GM21825 (cell line): ENCODE measurements around the gene MROH8.

ENCODE experiments used
- ATAC-seq: cut with Tn5 transposase; IDR thresholded peaks from one replicate; pipeline ENCODE4 v1.9.1; 2021; ENCODE audit warnings: mild to moderate bottlenecking, moderate library complexity; ENCODE audit not compliant: unreplicated experiment

The MROH8 gene

DNA sequence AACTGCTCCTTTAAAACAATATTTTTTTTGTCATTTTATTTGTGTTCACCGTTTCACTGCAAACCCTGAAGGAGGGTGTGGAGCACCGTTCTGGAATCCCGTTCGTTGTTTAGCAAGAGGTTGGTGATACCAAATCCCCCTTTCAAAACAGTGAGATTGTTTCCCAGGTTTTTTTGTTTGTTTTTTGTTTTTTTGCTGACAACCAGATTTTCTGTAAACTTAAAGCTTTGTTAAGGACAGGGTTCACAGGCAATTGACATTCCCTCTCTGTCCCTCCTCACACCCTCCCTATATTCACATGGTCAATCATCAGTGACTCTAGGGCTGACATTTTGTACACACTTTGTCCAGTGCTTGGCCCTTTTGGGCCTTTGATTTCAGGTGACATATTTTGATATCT, 21.0 kb upstream of the MROH8 start:
- ATAC-seq: no peak

DNA sequence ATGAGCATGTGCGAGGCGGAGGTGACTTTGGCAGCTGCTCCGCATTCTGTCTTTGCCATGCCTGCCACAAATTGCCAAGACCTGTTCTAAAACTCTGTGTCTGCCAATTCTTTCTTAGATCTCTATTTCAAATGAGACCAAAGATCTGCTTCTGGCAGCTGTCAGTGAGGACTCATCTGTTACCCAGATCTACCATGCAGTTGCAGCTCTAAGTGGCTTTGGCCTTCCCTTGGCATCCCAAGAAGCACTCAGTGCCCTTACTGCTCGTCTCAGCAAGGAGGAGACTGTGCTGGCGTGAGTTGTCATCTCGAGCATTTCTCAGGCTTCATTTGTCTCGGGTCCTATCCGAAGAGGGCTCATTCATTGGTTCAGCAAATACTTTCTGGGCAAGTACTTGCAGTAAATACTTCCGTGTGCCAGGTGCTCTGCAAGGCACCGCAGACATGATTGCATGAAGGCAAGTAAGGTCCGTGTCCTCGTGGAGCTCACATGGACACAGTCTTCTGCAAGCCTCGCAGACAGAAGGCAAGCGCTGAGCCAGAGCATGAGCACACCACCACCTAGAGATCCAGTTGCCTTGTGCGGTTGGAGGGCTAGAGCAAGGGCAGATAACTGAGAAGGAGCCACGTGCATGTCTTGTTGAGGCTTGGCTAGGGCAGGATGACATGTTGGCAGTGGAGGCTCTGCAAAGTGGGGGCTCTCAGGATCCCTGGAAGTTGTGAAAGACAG, 19.7 kb upstream of the MROH8 start:
- no peak for ATAC-seq

DNA sequence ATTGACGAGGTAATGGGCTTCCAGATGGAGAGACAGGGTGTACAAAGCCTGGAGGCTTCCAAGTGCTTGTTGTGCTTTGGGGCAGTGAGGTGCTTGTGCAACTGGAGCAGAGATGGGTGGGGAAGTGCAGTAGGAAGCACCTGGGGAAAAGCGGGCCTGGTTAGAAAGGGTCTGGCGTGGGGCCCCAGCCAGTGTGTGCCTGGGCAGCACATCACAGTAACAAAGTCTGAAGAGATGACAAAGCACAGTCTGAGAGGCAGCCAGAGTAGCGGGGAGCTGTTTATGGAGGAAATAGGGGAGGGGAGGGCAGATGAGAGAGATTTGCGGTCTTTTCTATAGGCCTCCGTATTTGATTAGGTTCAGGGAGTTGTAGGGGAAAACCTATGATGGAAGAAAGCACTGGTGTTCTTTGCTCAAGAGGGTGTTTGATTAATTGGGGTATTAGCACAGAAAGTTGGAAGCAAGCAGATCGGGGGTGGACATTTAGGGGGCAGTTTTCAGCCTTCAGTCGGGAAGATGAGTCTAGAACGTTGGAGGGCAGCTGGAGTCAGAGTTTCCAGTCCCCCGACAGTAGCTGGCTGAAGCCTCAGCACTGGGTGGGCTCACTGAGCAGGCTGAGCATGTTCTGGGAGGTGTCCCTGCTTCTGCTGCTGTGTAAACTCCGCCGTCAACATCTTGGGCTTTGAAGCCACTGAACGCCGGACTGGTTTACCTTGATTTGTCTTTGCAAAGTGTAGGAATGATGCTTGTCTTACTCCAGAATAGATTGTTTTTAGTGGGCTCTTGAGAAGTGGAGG, 15.5 kb upstream of the MROH8 start:
- ATAC-seq: no peak

DNA sequence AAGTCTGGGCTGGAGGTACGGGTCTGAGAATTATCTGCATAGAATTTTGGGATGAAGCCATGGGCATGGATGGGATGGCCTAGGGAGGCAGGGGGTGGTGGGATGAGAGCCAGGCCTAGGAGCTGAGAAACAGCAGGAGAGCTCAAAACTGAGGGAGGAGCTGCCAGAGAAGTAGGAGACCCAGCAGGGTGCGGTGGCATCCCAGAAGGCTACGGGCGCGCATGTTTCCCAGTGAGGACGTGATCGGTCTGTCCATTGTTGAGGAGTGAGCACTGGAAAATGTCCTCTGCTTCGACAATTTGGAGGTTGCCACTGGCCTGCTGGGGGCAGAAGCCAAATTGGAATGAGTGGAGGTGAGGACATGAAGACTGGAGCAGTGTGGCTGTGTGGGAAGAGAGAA, 14.5 kb upstream of the MROH8 start:
- ATAC-seq: no peak

DNA sequence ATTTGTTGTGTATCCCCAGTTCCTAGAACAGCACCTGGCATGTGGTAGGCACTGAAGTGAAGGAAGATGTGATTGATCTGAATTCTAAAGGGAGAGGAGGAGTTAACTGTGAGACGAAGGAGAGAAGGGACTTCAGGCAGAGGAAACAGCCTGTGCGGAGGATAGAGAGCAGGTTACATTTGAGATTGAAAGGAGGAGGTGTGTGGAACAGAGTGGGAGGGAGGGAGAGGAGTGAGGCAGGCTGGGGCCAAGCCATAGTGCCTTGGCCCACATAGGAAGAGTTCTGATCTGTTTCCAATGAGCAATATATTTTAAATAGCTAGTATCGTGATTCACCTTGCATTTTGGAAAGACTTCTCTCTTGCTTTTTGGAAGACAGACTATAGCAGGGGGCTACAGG, 13.9 kb upstream of the MROH8 start:
- ATAC-seq: no peak

DNA sequence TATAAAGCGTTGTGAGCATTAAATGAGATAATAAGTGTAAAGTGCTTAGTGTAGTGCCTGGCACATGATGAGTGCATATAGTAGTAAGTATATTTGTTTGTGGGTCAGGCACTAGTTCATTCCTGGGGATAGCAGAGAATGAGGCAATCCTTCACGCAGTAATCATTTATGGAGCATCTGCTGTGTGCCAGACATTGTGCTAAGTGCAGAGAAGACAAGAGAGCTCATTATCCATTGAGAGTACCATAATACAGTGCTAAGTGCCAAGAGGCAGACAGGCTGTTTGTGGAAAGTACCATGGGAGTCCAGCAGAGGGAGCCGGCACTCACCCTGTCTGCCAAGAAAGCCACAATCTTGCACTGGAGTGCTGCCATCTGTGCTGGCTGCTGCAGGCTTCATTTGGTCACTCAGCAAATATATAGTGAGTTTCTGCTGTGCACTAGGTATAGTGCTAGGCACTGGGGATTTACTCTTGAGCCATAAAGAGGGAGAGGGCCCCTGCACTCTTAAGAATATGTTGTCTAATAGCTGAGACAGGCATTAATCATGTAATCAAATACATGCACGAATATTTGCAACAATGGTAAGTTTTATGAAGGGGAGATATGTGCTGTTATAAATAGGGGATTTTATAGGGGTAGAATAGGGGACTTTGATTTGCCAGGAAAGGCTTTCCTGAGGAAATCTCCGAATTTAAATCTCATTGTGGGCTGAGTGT, 12.9 kb upstream of the MROH8 start:
- ATAC-seq: no peak

DNA sequence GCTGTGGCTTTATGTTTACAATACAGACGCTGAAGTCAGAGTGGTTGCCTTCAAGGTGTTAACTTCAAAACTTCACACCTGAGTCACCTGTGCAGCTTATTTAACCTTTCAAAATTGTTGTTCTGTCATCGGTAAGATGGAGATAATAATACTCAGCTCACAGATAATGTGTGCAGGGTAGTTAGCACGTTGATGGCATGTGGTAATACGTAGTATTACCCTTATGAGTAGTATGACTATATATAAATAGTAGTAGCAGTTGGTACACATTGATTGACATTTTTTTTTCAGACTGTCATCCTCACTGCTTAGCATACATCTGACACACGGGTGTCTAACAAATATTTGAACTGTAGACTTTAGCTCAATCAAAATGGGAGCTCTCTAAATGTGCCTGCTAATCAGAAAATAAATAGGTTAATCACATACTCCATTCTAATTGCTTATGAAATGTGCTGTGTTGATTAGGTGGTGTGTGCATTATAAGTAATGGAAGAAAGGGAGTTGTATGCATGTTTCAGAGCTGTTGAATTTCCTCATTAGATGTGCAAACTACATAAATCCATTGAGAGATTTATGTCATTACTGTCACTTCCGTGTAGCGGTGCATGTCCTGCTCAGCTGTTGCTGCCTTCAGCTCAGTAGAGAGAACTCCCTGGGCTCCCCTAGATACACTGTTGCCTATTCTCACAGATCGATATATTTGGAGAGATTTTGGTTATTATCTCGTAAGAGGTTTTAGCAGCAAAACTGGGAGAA, 11.2 kb upstream of the MROH8 start:
- no peak for ATAC-seq

DNA sequence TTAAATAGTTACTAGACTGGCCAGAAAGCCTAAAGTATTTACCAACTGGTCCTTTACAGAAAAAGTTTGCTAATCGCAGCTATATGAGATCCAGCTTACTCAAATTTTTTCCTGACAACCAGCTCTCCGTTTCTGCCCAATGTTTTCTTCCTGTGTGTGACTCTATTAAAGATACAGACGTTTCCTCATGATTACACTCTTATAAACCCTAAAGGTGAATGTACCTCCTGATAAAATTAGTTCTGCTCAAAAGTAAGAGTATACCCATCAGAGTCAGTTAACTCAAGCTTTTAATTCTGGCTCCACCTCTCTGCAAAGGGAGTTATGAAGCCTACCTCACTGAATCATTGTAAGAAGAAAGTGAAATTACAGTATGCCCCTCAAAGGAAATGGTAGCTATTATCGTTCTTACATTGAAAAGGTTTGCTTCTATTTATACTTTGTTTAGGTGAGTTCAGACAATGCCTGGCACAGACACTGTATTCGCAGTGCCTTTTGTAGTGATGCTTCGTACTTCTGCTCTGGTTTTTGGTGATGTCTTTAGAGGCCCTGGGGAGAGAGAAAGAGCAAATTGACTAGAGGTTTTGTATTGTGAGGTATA, 10.2 kb upstream of the MROH8 start:
- no peak for ATAC-seq

DNA sequence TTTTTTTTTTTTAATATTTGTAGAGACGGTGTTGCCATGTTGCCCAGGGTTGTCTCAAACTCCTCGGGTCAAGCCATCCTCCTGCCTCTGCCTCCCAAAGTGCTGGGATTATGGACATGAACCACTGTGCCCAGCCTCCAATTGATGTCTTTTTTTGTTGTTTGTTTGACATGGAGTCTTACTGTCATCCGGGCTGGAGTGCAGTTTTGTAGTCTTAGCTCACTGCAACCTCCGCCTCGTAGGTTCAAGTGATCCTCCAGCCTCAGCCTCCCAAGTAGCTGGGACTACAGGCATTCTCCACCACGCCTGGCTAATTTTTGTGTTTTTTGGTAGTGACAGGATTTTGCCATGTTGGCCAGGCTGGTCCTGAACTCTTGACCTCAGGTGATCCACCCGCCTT, 9.4 kb upstream of the MROH8 start:
- no peak for ATAC-seq

DNA sequence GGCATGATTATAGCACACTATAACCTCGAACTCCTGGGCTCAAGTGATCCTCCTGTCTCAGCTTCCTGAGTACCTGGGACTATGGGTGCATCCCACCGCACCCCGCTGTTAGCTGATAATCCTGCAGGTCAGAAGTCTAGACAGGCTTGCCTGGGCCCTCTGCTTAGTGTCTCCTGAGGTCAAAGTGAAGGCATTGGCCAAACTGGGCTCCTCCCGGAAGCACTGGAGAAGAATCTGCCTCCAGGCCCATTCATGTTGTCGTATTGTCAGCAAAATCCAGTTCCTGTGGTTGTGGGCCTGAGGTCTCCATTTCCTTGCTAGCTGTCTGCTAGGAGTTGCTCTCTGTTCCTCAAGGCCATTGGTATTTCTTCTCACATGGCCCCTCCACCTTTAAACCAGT, 6.3 kb upstream of the MROH8 start:
- no peak for ATAC-seq

DNA sequence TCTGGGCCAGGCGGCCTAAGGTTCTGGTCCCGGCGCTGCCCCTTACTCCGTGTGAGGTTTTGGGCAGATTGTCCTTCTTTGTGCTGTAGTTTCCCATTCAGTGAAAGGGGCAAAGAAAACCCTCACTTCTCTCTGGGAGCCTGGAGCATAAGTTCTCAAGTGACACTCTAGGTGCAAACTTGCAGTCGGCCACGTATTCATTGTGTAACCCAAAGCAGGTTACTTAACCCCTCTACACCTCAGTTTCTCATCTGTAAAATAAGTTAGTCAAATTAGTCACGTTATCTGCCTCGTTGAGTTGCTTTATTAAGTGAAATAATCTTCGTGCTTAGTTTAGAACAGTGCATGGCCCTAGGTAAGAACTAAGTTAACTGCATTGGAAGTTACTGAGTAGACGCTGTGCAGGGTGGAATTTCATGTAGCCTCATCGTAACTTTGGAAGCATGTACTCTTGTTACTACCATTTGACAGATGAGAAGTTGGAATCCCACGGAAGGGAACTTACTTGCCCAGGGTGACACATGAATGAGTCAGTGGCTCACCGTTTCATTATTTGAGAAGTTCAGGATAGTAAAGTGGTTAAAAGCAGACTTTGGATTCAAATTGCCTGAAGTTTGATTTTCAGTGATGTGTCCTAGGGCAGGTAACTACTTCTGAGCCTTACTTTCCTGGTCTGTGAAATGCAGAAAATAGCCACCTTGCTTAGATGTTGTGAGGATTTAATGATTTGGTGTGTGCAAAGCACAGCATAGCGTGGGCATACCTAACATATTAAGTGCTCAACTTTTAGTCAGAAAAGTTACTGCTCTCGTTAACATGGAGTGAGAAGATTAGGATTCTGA, 556 bp upstream of the MROH8 start:
- ATAC-seq: no peak

DNA sequence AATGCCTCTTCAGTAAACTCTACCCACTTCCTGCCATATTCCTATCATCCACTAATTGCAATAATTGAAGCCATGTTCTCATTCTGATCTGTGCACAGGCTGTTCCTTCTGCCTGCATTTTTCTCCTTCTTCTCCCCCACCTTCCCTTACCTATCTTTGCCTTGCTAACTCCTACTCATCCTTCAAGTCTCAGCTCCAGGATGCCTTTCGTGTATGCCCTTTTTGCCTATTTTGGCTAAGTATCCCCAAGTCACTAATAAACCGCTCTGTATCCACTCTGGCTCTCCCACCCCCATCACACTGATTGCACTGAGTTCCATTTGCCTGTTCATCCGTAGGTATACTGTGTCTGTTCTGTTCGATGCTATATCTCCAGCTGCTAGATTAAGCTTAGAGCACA, 6.5 kb downstream of the MROH8 start:
- ATAC-seq: no peak

DNA sequence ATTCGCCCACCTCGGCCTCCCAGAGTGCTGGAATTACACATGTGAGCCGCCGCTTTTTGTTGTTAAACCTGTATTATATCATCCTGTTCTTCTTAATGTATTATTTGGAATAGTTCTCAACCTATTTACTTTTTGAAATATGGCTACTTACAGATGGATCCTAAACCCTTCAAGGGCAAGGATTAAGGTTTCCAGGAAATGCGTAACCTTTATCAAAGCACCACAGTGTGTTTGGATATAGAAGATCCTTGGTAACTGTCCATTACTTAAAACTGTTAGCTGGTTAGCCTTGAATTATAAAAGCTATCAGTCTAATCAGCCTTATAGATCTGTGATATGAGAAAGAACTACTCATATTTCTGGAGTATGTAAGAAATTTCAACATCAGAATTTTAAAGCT, 12.5 kb downstream of the MROH8 start:
- ATAC-seq: no peak

DNA sequence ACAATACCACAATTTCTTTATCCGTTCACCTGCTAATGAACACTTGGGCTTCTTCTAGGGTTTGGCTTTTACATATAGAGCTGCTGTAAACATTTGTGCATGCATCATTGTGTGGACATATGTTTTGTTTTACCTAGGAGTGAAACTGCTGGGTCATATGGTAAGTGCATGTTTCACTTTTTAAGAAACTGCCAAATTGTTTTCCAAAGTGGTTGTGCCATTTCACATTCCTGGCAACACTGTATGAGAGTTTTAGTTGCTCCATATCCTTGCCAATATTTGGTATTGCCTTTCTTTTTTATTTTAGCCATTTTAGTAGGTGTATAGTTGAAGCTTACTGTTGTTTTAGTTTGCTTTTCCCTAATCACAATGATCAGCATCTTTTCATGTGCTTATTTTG, 14.3 kb downstream of the MROH8 start:
- no peak for ATAC-seq

DNA sequence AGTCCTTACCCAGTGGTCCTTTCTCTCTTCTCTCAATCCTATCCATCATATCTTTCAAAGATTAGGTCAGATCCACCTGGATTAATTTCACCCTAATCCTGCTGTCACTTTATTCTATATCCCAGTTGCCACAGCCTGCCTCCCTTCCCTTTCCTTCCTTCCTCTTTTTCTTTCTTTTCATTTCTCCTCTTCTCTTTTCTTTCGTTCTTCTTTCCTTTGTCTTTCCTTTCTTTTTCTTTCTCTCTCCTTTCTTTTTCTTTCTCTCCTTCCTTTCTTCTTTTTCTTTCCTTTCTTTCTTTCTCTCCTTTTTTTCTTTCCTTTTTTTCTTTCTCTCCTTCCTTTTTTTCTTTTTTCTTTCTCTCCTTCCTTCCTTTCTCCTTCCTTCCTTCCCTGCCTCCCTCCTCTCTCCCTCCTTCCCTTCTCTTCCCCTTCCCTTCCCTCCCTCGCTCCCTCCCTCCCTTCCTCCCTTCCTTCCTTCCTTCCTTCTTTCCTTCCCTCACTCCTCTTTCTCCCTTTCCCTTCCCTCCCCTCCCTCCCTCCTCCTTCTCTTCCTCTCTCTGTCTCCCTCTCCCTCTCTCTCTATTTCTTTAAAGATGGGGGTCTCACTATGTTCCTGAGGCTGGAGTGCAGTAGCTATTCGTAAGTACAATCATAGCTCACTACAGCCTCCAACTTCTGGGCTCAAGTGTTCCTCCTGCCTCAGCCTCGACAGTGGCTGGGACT, 15.4 kb downstream of the MROH8 start:
- no peak for ATAC-seq

DNA sequence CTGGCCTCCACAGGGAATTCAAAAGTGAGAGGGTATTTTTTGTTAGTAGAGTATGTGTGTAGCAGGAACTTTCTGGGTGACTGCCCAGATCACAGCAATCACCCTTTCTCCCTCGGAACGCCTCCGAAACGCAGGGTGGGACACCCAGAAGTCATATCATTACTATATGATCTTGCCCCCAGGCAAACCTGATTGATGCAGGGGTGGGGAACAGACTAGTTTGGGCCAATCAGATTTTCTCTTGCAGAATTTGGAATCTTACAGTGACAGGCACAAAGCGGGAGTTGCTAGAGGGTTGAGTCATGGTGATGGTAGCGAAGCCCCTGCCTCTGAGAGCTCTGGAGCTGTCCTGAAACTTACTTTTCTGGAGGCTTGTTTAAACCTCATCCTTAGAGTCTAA, 16.7 kb downstream of the MROH8 start:
- no peak for ATAC-seq

DNA sequence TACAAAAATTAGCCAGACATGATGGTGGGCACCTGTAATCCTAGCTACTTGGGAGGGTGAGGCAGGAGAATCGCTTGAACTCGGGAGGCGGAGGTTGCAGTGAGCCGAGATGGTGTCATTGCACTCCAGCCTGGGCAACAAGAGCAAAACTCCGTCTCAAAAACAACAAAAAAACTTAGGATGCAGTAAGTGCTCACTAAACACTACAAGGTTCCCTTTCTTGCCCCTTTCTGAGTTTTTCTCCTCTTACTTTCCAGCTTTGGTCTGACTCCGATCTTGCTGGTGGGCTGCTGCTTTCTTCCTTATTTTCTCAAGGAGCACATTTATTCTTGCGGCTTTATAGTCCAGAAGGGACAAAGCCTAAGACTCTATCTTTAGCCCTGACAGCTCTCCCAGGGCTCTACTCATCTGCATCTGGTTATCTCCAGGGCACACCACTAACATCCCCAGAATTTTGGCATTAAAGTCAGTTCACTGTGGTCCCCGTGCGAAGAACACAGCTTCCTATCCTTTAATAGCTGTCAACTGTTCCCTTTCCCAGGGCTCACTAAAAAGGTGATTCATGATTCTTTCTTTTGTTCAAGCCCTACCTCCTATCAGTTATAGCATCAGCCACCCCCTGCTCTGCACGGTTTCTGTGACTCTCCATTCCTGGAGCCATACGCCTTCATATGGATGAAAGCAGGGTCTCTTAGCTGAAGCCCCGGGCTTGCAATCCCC, 17.4 kb downstream of the MROH8 start:
- ATAC-seq: no peak

DNA sequence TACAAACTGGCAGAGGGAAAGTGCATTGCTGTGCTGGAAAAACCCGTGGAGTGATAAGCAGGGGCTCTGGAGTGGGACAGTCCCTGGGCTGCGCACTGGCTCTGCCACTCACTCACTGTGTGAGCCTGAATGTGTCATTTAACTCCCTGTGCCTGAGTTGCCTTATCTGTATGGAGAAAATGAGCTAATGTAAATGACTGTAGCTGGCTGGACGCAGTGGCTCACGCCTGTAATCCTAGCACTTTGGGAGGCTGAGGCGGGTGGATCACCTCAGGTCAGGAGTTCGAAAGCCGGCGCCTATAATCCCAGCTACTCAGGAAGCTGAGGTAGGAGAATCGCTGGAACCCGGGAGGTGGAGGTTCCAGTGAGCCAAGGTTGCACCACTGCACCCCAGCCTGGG, 18.7 kb downstream of the MROH8 start:
- ATAC-seq: no peak

DNA sequence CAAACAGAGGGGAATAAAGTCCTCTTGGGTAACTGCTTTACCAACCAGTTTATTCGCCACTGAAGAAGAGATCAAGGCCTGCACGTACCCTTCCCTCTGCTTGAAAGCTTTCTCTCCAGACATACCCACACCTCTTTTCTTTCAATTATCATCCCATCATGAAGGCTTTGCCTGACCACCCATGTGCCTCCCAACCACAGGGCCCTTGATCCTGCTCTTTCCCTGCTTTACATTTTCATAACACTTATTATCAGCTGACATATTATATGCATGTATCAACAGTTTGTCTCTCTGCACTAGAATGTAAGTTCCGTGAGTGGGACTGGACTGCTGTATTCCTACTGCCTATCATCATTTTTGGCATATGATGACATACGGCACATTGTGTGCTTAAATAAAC, 21.1 kb downstream of the MROH8 start:
- ATAC-seq: no peak
